HG03139 (cell line): Measurements from ENCODE around the gene NSG1.
A peak's percentile ranks its signal among the peaks of the same experiment; 100 is the strongest.
"Not testable (repeated sequence)": the region's sequence is repeated elsewhere in the genome, so short reads cannot be mapped to it uniquely, and the experiment has no call there.

Experiments
- ATAC-seq: cut with Tn5 transposase; IDR thresholded peaks from one replicate; pipeline ENCODE4 v1.9.1; 2021; ENCODE audit not compliant: unreplicated experiment

Gene NSG1

GRCh38 chr4:4386736-4387392 is at the start of gene NSG1:
TSS of gene NSG1 (plus strand) at chr4:4387102. CDS start at chr4:4387630, 528 bp downstream.
- ATAC-seq: no peak

GRCh38 chr4:4338210-4339001 is 48.5 kb upstream of the NSG1 start:
- no peak for ATAC-seq

GRCh38 chr4:4339504-4340085 is 47.3 kb upstream of the NSG1 start:
- ATAC-seq: no peak

GRCh38 chr4:4341861-4342650 is 44.8 kb upstream of the NSG1 start:
- ATAC-seq: no peak

GRCh38 chr4:4343038-4343437 is 43.9 kb upstream of the NSG1 start:
- no peak for ATAC-seq

- ATAC-seq: peak; percentile 75
Measured at GRCh38 chr4:4344915-4345527, 41.9 kb upstream of the NSG1 start.

GRCh38 chr4:4347585-4347984 is 39.3 kb upstream of the NSG1 start:
- ATAC-seq: no peak

- not testable (repeated sequence) for ATAC-seq
Measured at GRCh38 chr4:4348585-4348984, 38.3 kb upstream of the NSG1 start.

- no peak for ATAC-seq
Measured at GRCh38 chr4:4349867-4350266, 37.0 kb upstream of the NSG1 start.

- no peak for ATAC-seq
Measured at GRCh38 chr4:4350909-4351308, 36.0 kb upstream of the NSG1 start.

- ATAC-seq: no peak
Measured at GRCh38 chr4:4355302-4355701, 31.6 kb upstream of the NSG1 start.

GRCh38 chr4:4356106-4357041 is 30.5 kb upstream of the NSG1 start:
- ATAC-seq: no peak

GRCh38 chr4:4358093-4358854 is 28.6 kb upstream of the NSG1 start:
- no peak for ATAC-seq

- no peak for ATAC-seq
Measured at GRCh38 chr4:4361883-4362282, 25.0 kb upstream of the NSG1 start.

GRCh38 chr4:4362991-4363697 is 23.8 kb upstream of the NSG1 start:
- ATAC-seq: no peak

- no peak for ATAC-seq
Measured at GRCh38 chr4:4364061-4364460, 22.8 kb upstream of the NSG1 start.

- no peak for ATAC-seq
Measured at GRCh38 chr4:4364486-4365208, 22.3 kb upstream of the NSG1 start.
